SW 1271 (cell line): ENCODE measurements around the gene BICDL2.

Experiments
- DNase-seq, 2 experiments: peaks; one replicate each; lab custom pipeline; 2025; lab: John Stamatoyannopoulos, UW

BICDL2 gene

DNA sequence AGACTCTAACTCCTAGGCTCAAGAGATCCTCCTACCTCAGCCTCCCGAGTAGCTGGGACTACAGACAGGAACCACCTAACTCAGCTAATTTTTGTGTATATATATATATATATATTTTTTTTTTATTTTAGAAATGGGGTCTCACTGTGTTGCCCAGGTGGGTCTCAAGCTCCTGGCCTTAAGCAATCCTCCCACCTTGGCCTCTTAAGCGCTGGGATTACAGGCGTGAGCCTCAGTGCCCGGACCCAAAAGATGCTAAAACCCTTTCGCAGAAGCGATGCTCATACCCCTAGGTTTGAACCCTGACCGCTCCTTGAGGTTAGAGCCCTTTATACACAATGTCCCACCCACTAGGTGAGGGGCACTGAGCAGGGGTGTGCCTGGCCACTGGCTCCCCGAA is 26.2 kb downstream of the BICDL2 start:
- no peak for DNase-seq

DNA sequence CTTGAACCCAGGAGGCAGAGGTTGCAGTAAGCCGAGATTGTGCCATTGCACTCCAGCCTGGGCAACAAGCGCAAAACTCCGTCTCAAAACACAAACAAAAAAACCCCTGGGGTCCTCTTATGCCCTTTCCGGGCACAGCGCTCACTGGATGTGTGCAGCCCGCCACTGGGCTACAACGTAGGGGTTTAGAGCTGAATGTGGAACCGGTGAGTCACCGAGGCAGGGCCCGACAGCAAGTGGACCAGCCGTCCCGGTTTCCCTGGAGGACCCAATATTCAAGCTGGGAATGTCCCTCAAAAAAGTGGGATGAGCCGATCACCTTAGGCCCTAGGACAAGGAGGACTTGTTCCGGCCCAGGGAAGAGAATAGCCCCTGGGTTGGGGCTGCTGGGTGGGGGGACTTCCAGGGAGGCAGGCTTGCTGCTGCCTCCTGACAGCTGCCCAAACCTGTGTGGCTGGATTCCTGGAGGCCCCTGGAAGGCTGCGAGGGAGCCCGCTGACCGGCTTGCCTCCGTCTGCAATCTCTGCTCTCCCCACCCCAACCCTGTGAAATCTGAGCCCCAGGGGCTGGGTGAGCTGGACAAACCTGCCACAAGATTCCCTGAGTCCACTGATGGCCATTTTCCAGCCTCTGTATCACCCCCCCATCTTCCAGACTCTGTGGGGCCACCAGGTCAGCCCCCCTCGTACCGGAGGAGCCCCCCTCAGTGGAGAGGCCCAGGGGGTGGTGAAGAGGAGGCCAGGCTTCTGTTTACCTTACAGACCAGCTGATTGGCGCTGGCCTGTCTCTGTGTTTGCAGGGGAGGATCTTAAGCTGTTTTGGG is 27.0 kb downstream of the BICDL2 start:
- DNase-seq: no peak

- no peak for DNase-seq
These were observed 28.1 kb downstream of the BICDL2 start for GRCh38 chr16:3008690-3009037.

- no peak for DNase-seq
These were observed 28.6 kb downstream of the BICDL2 start for GRCh38 chr16:3007957-3008689.

DNA sequence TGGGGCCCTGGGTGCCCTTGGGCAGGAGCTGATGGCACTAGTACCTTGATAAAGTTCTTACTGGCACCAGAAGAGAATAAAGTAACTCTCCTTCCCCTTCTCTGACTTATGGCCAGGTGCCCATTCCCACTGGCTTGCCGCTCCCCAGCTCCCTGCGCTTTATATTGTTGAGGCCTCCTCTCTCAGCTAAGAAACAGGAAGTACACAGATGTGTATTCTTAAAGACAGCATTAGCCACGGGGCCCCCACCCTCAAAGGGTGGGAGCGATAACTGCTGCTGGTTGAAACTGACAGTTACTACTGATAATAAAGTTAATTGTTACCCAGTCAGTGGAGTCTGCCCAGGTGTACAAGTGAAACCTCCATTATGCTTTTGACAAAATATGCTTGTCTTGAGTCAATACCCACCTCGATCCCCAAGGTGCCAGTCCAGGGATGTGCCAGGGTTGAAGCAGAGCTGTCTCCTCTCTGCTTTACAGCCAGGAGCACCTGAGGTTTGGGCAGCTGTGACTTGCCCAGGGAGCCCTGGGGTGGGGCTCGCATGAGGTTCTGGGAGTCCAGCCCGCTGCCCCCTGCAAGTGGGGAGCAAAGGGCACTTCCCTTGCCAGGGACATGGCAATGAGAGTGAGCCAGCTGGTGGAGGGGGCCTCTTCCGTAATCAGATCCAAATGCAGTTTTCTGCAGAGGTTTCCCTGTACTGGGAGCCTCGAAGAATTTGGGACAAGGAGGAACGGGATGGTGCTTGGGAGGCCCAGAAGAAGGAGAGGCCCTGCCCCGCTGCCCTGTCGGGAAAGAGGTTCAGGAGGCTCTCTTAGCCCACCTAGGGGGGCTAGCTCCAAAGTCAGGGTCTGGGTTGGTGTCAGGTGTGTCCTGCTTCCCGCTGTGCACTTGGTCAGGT is 29.4 kb downstream of the BICDL2 start:
- no peak for DNase-seq

DNA sequence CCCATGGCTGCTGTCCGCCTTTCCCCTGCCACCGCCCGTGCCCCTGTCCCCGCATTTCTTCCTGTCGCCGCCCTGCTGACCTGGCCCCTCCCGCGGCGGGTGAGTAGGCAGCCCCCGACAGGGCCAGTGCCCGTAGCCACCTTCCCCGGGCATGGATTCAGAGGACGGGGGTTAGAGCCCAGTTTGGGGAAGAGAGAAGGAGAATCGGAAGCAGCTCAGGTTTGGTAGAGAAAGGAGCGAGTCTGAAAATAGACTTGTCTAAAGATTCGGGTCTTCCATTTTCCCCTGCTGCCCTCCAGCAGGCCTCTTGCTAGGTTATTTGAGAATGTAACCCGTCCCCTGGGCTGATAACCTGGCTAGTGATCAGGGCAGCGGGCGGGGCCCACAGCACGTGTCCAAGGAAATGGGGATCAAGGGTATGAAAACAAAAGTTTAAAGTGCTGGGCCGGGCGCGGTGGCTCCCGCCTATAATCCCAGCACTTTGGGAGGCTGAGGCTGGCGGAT is 31.9 kb downstream of the BICDL2 start:
- DNase-seq: no peak

DNA sequence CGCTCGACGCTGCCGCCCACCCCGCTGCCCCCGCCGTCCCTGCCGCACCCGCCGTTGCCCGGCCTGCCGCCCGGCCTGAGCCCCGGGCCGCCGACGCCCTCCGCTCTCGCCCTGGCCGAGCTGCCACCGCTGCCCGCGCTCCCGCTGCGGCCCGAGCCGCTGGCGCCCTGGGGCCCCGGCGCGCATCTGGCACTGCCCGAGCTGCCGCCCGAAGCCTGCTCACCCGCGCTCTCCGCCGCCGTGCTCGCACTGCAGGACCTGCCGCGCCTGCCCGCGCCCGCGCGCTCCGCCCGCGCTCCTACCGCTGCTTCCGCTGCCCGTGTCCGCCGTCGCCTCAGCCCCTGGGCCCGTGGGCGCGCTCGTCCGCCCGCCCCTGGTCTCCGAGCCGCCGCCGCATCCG is 32.4 kb downstream of the BICDL2 start:
- DNase-seq: no peak

GRCh38 chr16:3003582-3004270 is 33.0 kb downstream of the BICDL2 start:
- DNase-seq: peak; percentile 91 to 94

- DNase-seq: no peak
These were observed 35.4 kb downstream of the BICDL2 start for GRCh38 chr16:3001316-3001715.

DNA sequence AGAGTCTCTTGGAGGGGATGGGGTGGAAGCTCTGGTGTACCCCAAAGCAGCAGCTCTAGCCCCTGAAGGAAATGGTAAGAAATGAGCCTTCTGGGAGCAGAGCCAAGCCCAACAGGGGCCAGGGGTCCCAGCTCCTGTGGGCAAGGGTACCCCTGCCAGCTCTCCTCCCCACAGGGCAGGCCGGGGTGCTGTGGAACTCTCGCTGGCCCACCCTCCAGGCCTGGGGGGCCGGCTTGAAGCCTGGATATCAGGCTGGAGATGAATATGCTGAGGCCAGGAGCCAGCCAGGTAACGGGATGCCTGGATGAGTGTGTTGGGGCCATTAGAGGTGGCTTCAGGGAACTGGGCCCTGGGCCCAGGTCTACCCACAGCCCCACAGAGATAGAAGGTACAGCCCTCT is 36.2 kb downstream of the BICDL2 start:
- DNase-seq: no peak

DNA sequence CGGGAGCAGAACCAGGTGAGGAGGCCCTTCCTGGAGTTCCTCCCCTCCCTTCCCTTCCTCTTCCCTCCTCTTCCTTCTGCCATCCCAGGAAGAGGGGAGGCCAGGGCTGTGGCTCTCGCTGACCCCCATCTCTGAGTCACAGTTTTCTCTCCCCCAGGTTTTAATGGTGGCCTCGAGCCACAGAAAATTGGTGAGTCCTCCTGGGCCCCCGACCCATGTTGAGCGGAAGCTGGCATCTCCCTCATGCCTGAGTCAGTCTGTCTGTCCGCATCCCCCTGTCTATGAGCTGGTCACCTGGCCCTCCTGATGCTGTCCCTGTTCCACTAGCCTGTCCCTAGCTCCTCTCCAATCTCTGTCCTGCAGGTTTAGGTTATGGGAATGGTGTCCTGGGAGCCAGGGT is 36.8 kb downstream of the BICDL2 start:
- DNase-seq: no peak

DNA sequence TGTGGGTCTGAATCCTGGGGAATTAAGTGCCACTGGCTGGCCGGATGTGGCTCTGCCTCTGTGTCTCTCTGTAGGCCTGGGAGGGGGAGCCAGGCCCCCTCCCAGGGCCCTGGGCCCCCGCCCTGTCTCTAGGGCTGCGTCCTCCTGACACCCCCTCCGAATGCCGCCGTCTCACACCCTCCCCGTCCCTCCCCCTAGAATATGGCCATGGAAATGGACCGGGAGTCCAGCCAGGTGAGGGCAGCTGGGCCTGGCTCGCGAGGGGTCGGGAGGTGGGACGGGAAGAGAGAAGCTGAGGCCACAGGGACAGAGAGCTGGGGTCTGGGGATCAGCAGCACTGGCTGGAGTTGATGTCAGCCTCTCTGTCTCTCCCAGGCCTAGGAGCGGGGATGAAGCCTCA is 40.4 kb downstream of the BICDL2 start:
- no peak for DNase-seq

GRCh38 chr16:2992383-2993081 is 44.2 kb downstream of the BICDL2 start:
- DNase-seq: no peak

DNA sequence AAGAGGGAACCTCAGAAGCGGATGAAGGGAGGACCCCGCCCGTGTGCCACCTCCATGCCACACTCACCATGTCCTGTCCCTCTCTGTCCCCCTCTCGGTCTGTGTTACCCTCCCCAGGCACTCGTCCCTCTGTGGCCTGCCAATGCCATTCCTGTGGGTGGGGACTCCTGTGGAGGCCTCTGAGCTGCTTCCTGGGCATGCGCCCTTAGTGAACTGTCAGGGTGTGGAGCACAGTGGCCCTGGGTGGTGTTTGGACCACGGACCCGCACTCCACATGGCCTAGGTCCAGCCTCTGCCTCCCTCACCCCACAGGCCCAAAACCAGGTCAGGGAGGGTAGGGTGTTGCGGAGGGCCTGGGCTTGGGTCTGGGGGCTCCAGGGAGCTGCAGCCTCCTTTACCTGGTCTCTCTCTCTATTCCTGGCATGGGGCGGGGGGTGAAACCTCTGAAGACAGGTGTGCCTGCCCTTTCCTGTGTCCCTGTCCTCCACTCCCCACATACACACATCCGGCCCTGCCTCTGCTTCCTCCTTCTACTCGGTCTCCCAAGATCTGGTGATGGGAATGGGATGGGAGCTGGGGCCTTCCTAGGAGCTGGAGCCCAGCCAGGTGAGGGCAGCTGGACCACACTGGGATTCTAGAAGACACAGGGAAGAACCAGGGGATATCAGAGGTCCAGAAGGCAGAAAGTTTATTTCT is 45.0 kb downstream of the BICDL2 start:
- DNase-seq: no peak

DNA sequence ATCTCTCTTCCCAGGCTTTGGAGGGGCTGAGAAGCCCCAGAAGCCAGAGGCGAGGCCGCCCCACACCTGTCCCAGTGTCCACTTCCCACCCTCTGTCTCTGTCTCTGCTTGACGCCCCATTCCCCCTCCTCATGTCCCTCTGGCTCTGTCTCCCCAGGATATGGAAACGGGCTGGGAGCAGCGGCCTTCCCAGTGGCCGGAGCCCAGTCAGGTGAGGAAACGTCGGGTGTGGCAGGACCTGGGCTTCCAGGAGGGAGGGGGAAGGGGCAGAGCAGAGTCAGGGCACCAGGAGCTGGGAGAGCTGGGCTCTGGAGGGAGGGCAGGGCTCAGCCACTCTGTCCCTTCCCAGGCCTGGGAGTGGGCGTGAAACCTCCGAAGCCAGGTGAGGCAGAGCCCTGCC is 45.9 kb downstream of the BICDL2 start:
- no peak for DNase-seq

- DNase-seq: no peak
These were observed 48.1 kb downstream of the BICDL2 start for GRCh38 chr16:2988590-2989099.

DNA sequence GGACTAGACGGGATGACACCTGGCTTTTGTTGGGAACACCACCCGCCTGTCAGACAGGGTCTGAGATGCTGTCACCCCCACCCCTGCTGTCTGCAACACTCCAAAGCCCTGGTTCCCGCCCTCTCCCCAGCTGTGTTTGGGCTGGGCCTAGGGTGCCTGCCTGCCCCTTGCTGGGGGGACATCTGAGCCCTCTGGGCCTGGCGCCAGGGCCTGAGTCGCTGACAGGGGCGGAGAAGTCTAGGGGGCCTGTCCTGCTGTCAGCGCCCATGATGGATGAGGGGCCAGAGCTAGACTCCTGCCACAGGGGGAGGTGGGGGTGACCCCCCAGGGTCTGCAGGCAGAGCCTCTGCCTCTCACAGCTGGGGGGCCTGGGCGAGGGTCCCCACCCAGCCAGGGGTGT is 48.9 kb downstream of the BICDL2 start:
- DNase-seq: no peak

- no peak for DNase-seq
These were observed 49.5 kb downstream of the BICDL2 start for GRCh38 chr16:2987286-2987685.

DNA sequence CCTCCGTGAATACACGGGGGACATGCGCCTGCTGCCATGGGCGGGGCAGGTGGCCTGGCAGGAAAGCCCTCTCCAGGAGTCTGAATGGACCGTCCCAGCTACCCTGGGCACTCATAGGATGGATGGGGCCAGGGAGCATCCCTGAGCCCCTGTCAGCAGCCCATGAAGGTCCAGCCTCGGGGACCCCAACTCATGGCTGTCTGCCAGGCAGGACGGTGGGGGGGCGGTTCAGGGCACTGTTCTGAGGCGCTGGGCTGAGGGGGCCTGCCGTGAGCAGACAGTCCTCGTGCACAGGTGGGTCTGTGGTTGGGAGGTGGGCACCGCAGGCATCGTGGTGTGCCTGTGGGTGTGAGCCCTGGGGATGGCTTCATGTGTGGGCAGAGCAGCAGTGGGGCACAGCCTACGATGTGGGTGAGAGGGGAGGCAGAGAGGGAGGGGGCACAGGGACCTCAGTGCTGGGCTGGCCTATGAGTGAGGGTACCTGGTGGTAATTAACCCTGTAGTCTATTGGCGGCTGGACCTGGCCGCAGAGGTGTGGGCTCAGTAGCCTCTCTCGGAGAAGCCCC is 50.0 kb downstream of the BICDL2 start:
- DNase-seq: no peak

DNA sequence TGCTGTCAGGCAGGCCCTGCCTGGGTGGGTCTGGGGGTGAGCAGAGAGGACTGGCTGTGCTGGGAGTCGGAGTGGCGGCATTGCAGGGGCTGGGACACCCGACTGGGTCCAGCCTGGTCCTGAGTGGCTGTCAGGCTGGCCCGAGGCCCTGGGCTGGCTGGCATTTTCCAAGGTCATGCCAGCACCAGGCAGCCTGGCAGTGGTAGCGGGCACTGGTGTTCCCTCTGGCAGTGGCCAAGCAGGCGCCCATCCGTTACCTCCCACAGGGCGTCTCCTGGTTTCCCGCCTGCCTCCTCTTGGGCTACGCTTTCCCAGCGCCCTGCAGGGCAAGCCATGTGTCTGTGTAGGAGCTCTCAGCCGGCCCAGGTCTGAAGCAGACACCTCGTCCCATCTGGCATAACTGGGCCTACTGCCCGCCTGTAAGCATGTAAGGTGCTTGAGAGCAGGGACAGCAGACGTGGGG is 50.8 kb downstream of the BICDL2 start:
- DNase-seq: no peak
